Measurements from ENCODE around the gene L1CAM.

DNA sequence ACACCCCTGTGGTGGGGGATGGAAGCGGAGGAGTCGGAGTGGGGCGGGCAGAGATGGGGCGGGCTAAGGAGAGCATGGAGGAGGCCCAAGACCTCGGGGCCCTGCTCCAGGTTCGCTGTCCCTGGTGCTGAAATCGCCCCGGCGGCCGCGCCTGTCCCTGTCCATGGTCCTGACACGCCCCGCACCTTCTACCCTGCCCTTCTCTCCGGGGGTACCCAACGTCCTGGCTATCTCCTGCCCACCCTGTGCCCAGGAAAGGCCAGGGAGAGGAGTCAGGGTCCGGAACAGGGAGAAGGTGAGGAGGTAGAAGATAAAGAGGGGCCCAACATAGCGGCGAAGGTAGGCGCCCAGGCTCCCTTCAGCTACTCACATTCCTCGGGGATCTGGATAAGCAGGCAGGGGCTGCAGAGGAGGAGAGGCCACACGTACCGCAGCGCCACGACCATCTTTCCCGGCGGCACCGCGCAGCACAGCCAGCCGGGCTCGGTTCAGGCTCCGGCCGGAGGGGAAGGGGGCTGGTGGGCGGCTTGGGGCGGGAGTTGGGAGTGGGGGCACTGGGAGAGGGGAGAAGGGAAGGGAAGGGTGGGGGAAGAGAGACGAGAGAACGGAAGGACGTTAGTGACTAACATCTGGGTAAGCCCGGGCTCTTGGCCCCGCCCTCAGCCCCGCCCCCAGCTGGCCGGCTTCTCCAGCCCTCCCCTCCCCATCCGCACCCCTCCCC is 10.4 kb downstream of the L1CAM start:
- TF ChIP-seq, protein P1, sequence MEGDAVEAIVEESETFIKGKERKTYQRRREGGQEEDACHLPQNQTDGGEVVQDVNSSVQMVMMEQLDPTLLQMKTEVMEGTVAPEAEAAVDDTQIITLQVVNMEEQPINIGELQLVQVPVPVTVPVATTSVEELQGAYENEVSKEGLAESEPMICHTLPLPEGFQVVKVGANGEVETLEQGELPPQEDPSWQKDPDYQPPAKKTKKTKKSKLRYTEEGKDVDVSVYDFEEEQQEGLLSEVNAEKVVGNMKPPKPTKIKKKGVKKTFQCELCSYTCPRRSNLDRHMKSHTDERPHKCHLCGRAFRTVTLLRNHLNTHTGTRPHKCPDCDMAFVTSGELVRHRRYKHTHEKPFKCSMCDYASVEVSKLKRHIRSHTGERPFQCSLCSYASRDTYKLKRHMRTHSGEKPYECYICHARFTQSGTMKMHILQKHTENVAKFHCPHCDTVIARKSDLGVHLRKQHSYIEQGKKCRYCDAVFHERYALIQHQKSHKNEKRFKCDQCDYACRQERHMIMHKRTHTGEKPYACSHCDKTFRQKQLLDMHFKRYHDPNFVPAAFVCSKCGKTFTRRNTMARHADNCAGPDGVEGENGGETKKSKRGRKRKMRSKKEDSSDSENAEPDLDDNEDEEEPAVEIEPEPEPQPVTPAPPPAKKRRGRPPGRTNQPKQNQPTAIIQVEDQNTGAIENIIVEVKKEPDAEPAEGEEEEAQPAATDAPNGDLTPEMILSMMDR (IDR thresholded peaks at IDR 0.05; ENCODE audit: borderline replicate concordance, extremely low read depth, low read length, poor library complexity, severe bottlenecking) = no peak
- TF ChIP-seq EZH2 (IDR thresholded peaks at IDR 0.05; ENCODE audit: borderline replicate concordance, low read depth, low read length, severe bottlenecking) = no peak
